HEK293 (cell line): Measurements from ENCODE around the gene PLPPR1.

Source experiments
- CTCF ChIA-PET: fragments of 350-600 bp; formaldehyde crosslinking; extraction: SDS; loops from one replicate; lab custom pipeline; 2021; ENCODE audit warnings: antibody characterized with exemption; lab: Yijun Ruan, JAX
- POLR2A ChIA-PET: fragments of 300-600 bp; formaldehyde crosslinking; extraction: SDS; loops from one replicate; lab custom pipeline; 2020; ENCODE audit warnings: antibody characterized with exemption, inconsistent platforms; lab: Yijun Ruan, JAX
- H3K27ac ChIP-seq: fragments of 200-500 bp; sonication (Bioruptor generic); 2 replicates; pipeline ENCODE4 v1.5.1; 2014; ENCODE audit warnings: low read depth, low read length, control low read depth, inconsistent platforms; ENCODE audit errors: extremely low read depth
- H3K36me3 ChIP-seq, 2 experiments: fragments of 200-500 bp in 1 of 2; sonication (Bioruptor generic) in 1 of 2; 1 replicate in 1 of 2; 2 replicates in 1 of 2; pipeline ENCODE4 v1.5.1; 2014 to 2017; ENCODE audit warnings: inconsistent platforms in 2 of 2, low read length in 2 of 2; ENCODE audit not compliant: control insufficient read depth in 2 of 2, insufficient read depth in 1 of 2
- H3K4me1 ChIP-seq: fragments of 200-500 bp; sonication (Bioruptor generic); 2 replicates; pipeline ENCODE4 v1.5.1; 2014; ENCODE audit warnings: mild to moderate bottlenecking, low read length, inconsistent platforms; ENCODE audit not compliant: control insufficient read depth, insufficient read depth
- H3K4me3 ChIP-seq: 2 replicates; pipeline ENCODE4 v1.5.1; 2011; ENCODE audit warnings: low read depth, mild to moderate bottlenecking, control low read depth, low read length, moderate library complexity
- H3K9me3 ChIP-seq: fragments of 200-500 bp; sonication (Bioruptor generic); 2 replicates; pipeline ENCODE4 v1.5.1; 2014; ENCODE audit warnings: low read depth, low read length, inconsistent platforms; ENCODE audit not compliant: control insufficient read depth, insufficient read depth
- HOXC10 ChIP-seq: sonication (generic); formaldehyde crosslinking; IDR thresholded peaks from 2 replicates; pipeline ENCODE4 v1.8.1; 2023; ENCODE audit warnings: mild to moderate bottlenecking, missing genetic modification reagents
- MYNN ChIP-seq: fragments of 450-650 bp; formaldehyde crosslinking; IDR thresholded peaks from 2 replicates; pipeline ENCODE4 v1.5.1; 2016; ENCODE audit warnings: missing biosample characterization, missing genetic modification characterization, borderline replicate concordance
- WT1 ChIP-seq: fragments of 450-650 bp; formaldehyde crosslinking; IDR thresholded peaks from 2 replicates; pipeline ENCODE4 v1.5.1; 2016; ENCODE audit warnings: missing biosample characterization, missing genetic modification characterization
- ZBTB1 ChIP-seq: fragments of 450-650 bp; formaldehyde crosslinking; IDR thresholded peaks from 2 replicates; pipeline ENCODE4 v1.5.1; 2016; ENCODE audit warnings: missing biosample characterization, missing genetic modification characterization
- ZBTB7A ChIP-seq: fragments of 450-650 bp; formaldehyde crosslinking; IDR thresholded peaks from 2 replicates; pipeline ENCODE4 v1.5.1; 2016; ENCODE audit warnings: low read depth, missing biosample characterization, missing genetic modification characterization
- ZBTB8A ChIP-seq: fragments of 450-650 bp; formaldehyde crosslinking; IDR thresholded peaks from 2 replicates; pipeline ENCODE4 v1.5.1; 2016; ENCODE audit warnings: missing biosample characterization, missing genetic modification characterization
- ZFP41 ChIP-seq: fragments of 450-650 bp; formaldehyde crosslinking; IDR thresholded peaks from 2 replicates; pipeline ENCODE4 v1.5.1; 2016; ENCODE audit warnings: missing biosample characterization, missing genetic modification characterization, borderline replicate concordance
- ZNF114 ChIP-seq: fragments of 450-650 bp; formaldehyde crosslinking; IDR thresholded peaks from 2 replicates; pipeline ENCODE4 v1.5.0; 2017; ENCODE audit warnings: missing biosample characterization, missing genetic modification characterization
- ZNF140 ChIP-seq: fragments of 450-650 bp; formaldehyde crosslinking; IDR thresholded peaks from 2 replicates; pipeline ENCODE4 v1.5.1; 2016; ENCODE audit warnings: missing biosample characterization, missing genetic modification characterization
- ZNF214 ChIP-seq: fragments of 450-650 bp; formaldehyde crosslinking; IDR thresholded peaks from 2 replicates; pipeline ENCODE4 v1.5.1; 2017; ENCODE audit warnings: missing biosample characterization, mild to moderate bottlenecking, missing genetic modification characterization, borderline replicate concordance
- ZNF394 ChIP-seq: fragments of 450-650 bp; formaldehyde crosslinking; IDR thresholded peaks from 2 replicates; pipeline ENCODE4 v1.5.1; 2016; ENCODE audit warnings: missing biosample characterization, missing genetic modification characterization, mild to moderate bottlenecking, moderate library complexity, borderline replicate concordance
- ZNF48 ChIP-seq: fragments of 450-650 bp; formaldehyde crosslinking; IDR thresholded peaks from 2 replicates; pipeline ENCODE4 v1.5.1; 2016; ENCODE audit warnings: missing biosample characterization, missing genetic modification characterization
- ZNF544 ChIP-seq: fragments of 450-650 bp; formaldehyde crosslinking; IDR thresholded peaks from 2 replicates; pipeline ENCODE4 v1.5.0; 2017; ENCODE audit warnings: missing biosample characterization, missing genetic modification characterization
- ZNF571 ChIP-seq: fragments of 450-650 bp; formaldehyde crosslinking; IDR thresholded peaks from 2 replicates; pipeline ENCODE4 v1.5.0; 2017; ENCODE audit warnings: missing biosample characterization, missing genetic modification characterization
- ZNF704 ChIP-seq: fragments of 450-650 bp; formaldehyde crosslinking; IDR thresholded peaks from 2 replicates; pipeline ENCODE4 v1.5.1; 2016; ENCODE audit warnings: missing biosample characterization, missing genetic modification characterization
- ZNF76 ChIP-seq: fragments of 450-650 bp; formaldehyde crosslinking; IDR thresholded peaks from 2 replicates; pipeline ENCODE4; 2016; ENCODE audit warnings: low read depth, missing biosample characterization, missing genetic modification characterization, borderline replicate concordance
- ZNF792 ChIP-seq: fragments of 450-650 bp; formaldehyde crosslinking; IDR thresholded peaks from 2 replicates; pipeline ENCODE4 v1.5.1; 2016; ENCODE audit warnings: missing biosample characterization, missing genetic modification characterization
- ZNF843 ChIP-seq: fragments of 450-650 bp; formaldehyde crosslinking; IDR thresholded peaks from 2 replicates; pipeline ENCODE4 v1.5.1; 2016; ENCODE audit warnings: missing biosample characterization, missing genetic modification characterization
- ZSCAN18 ChIP-seq: fragments of 450-650 bp; formaldehyde crosslinking; IDR thresholded peaks from 2 replicates; pipeline ENCODE4 v1.5.1; 2016; ENCODE audit warnings: missing biosample characterization, missing genetic modification characterization
- TF ChIP-seq, protein P1 (sequence below): fragments of 450-650 bp; formaldehyde crosslinking; IDR thresholded peaks from 2 replicates; pipeline ENCODE4 v1.5.1; 2017; ENCODE audit warnings: missing biosample characterization, missing genetic modification characterization

Gene PLPPR1

GRCh38 chr9:101097210-101097609 lies 68.7 kb downstream of the PLPPR1 start:
- Histone ChIP-seq H3K4me1 (no peaks in the 10 kb centered on the region), H3K9me3 (no peaks in the 10 kb centered on the region), H3K36me3 (no peaks in the 10 kb centered on the region), H3K4me3 (no peak overlapping the region), H3K27ac (no peak overlapping the region)
- ChIA-PET POLR2A (no interaction called here), CTCF (interaction anchor here (0.6 to 1.2 kb wide), 2 partner anchors 397 to 477 kb away, joined by 3 read pairs; no protein-coding TSS in a partner anchor)
- TF ChIP-seq WT1, result no peak
- no peak for TF ChIP-seq ZNF704 (tag by site-specific recombination)
- no peak for TF ChIP-seq MYNN (tag by site-specific recombination)
- no peak for TF ChIP-seq ZBTB1

DNA sequence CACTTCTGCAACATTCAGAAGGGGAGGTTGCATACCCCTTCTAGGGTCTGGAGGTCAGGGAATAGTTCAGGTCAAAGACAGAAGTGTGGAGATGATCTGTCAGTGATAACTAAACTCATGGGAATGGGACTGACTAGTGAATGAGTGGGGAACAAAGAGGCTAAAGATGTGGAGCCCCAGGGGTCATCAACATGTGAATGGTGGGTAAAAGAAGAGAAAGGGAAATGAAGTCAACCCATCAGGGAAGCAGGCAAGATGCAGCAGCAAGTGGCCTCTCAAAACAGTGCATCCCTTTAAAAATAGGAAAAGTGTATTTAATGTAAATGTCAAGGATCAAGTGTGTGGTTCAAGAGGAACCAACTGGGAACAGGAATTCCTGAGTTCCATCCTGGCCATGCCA lies 69.9 kb downstream of the PLPPR1 start:
- TF ChIP-seq ZNF48 (tag by site-specific recombination) (no peak), ZSCAN18 (no peak), ZNF571 (tag by site-specific recombination) (no peak), ZNF792 (tag by site-specific recombination) (no peak), HOXC10 (CRISPR knock-in tag) (no peak), ZNF140 (tag by site-specific recombination) (no peak), ZNF76 (tag by site-specific recombination) (no peak), ZNF114 (tag by site-specific recombination) (no peak), ZBTB8A (tag by site-specific recombination) (no peak), ZNF544 (no peak), ZBTB7A (tag by site-specific recombination) (no peak), ZNF214 (tag by site-specific recombination) (no peak), ZFP41 (tag by site-specific recombination) (no peak), ZNF843 (tag by site-specific recombination) (no peak), ZNF394 (no peak)
- TF ChIP-seq, protein P1, sequence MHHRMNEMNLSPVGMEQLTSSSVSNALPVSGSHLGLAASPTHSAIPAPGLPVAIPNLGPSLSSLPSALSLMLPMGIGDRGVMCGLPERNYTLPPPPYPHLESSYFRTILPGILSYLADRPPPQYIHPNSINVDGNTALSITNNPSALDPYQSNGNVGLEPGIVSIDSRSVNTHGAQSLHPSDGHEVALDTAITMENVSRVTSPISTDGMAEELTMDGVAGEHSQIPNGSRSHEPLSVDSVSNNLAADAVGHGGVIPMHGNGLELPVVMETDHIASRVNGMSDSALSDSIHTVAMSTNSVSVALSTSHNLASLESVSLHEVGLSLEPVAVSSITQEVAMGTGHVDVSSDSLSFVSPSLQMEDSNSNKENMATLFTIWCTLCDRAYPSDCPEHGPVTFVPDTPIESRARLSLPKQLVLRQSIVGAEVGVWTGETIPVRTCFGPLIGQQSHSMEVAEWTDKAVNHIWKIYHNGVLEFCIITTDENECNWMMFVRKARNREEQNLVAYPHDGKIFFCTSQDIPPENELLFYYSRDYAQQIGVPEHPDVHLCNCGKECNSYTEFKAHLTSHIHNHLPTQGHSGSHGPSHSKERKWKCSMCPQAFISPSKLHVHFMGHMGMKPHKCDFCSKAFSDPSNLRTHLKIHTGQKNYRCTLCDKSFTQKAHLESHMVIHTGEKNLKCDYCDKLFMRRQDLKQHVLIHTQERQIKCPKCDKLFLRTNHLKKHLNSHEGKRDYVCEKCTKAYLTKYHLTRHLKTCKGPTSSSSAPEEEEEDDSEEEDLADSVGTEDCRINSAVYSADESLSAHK (tag by site-specific recombination), result no peak
- ChIA-PET CTCF (no interaction called here), POLR2A (no interaction called here)
- Histone ChIP-seq H3K27ac (no peak overlapping the region), H3K4me3 (no peak overlapping the region), H3K4me1 (no peaks in the 10 kb centered on the region), H3K36me3 (no peaks in the 10 kb centered on the region), H3K9me3 (no peaks in the 10 kb centered on the region)
